HFF-Myc (cell line): ENCODE results near the gene RAVER1.
A peak's percentile ranks its signal among the peaks of the same experiment; 100 is the strongest.
"Not testable (repeated sequence)": the region's sequence is repeated elsewhere in the genome, so short reads cannot be mapped to it uniquely, and the experiment has no call there.

Experiments
- DNase-seq: peaks from one replicate; pipeline ENCODE4 v3.0.0-alpha.2; 2011; ENCODE audit warnings: low read depth; ENCODE audit errors: extremely low read depth
- H3K4me3 ChIP-seq: replicated peaks from 2 replicates; pipeline ENCODE4 v1.5.1; 2011; ENCODE audit warnings: low read depth, mild to moderate bottlenecking, control low read depth, low read length
- CTCF ChIP-seq: IDR thresholded peaks from 2 replicates; pipeline ENCODE4 v1.5.1; 2012; ENCODE audit warnings: mild to moderate bottlenecking, low read depth, low read length, control low read depth; ENCODE audit errors: missing control alignments

The RAVER1 gene

GRCh38 chr19:10288662-10289166 is 44.6 kb downstream of the RAVER1 start:
- DNase-seq: no peak
- peak overlapping the region; percentile 49 for H3K4me3 ChIP-seq
- no peak for TF ChIP-seq CTCF

GRCh38 chr19:10286803-10287737 is 46.3 kb downstream of the RAVER1 start, which contains the start of gene ICAM4:
TSS of gene ICAM4 (plus strand) at chr19:10286955. CDS start at chr19:10287013, 58 bp downstream.
- no peak for DNase-seq
- H3K4me3 ChIP-seq: no peak within 1 kb of the TSS
- TF ChIP-seq CTCF: no peak

- H3K4me3 ChIP-seq: no peak overlapping the region
- no peak for DNase-seq
- no peak for TF ChIP-seq CTCF
These were observed 47.9 kb downstream of the RAVER1 start for GRCh38 chr19:10285393-10285792.

- H3K4me3 ChIP-seq: no peak overlapping the region
- TF ChIP-seq CTCF: no peak
- no peak for DNase-seq
These were observed 48.4 kb downstream of the RAVER1 start for GRCh38 chr19:10284960-10285278.

GRCh38 chr19:10284065-10284959 is 49.0 kb downstream of the RAVER1 start:
- no peak for TF ChIP-seq CTCF
- H3K4me3 ChIP-seq: no peak overlapping the region
- DNase-seq: no peak

GRCh38 chr19:10283301-10284064 is 49.8 kb downstream of the RAVER1 start:
- DNase-seq: no peak
- TF ChIP-seq CTCF: no peak
- no peak overlapping the region for H3K4me3 ChIP-seq

- not testable (repeated sequence) for DNase-seq
These were observed 51.3 kb downstream of the RAVER1 start for GRCh38 chr19:10282043-10282442.

More at GRCh38 chr19:10282043-10282442, 51.3 kb downstream of the RAVER1 start:
- H3K4me3 ChIP-seq: not testable (repeated sequence)
